ENCODE measurements around the gene WDR49. TPM values are rescaled to one million over a fixed set of nuclear protein-coding genes. Genes with fewer than 3 reads are reported as not detected.

The WDR49 gene
- total RNA-seq, 2 experiments from 2014 or later, result 0.42 to 1.1 TPM

DNA sequence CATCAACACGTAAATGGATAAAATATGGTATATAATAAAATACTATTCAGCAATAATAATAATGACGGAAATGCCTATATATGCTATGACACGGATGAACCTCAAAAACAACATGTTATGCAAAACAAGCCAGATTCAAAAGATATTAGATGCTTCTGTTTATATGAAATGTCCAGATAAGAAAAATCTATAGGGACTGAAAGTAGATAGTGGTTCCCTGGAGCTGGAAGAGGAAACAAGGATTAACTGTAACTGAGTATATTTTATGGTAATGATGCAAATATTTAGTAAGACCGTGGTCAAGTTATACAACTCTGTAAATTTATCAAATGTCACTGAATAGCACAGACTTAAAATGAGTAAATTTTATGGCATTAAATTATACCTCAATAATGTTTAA, 25.8 kb upstream of the WDR49 start:
- DNase-seq, result no peak

DNA sequence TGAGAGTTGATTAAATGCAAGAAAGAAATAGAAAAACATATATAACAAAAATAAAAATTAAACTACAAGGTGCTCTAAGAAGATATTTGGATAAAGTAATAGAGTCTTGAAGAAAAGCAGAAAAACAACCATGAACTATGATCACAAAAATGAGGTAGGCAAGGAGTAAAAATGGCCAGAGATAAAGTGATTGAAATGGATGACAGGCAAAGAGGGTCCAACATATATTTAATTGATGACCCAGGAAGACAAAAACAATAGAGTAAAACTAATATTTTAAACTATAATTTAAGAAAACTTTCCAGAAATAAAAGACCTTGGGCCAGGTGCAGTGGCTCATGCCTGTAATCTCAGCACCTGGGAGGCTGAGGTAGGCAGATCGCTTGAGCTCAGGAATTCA, 22.1 kb upstream of the WDR49 start:
- Mint-ChIP-seq H3K27ac (no peak overlapping the region), H3K36me3 (ENCODE audit: low read depth) (peaks cover 89% of the 10 kb centered on the region), H3K4me3 (no peak overlapping the region), H3K27me3 (no peaks in the 10 kb centered on the region), H3K9me3 (peaks cover 12% of the 10 kb centered on the region), H3K4me1 (ENCODE audit: low read depth) (no peaks in the 10 kb centered on the region)
- peaks cover 48% of the 10 kb centered on the region for H3K36me3 ChIP-seq (ENCODE audit: insufficient read depth, low read length)
- no peak overlapping the region for H3K27ac ChIP-seq (ENCODE audit: low read depth in 1 of 2, low read length in 2 of 2)
- DNase-seq (no peak), ATAC-seq (ENCODE audit: poor library complexity) (no peak)
- TF ChIP-seq CTCF (IDR thresholded peaks at IDR 0.05), result no peak
- no peak overlapping the region for H3K4me3 ChIP-seq (ENCODE audit: low read length)
- ChIA-PET POLR2A (no interaction called here), CTCF (no interaction called here)
- peaks cover 6 to 18% of the 10 kb centered on the region in 2 experiments for H3K9me3 ChIP-seq (ENCODE audit: control insufficient read depth in 1 of 2, insufficient read depth in 1 of 2, low read length in 2 of 2)
- no peaks in the 10 kb centered on the region for H3K4me1 ChIP-seq (ENCODE audit: insufficient read depth, low read length)
- H3K27me3 ChIP-seq (ENCODE audit: control insufficient read depth in 1 of 2, insufficient read depth in 2 of 2, low read length in 2 of 2), result no peaks in the 10 kb centered on the region
- intact Hi-C loops (cut with DNase I, micrococcal nuclease), result no loop called here

More for the DNA sequence above, 25.8 kb upstream of the WDR49 start:
- Histone ChIP-seq H3K4me1 (ENCODE audit: insufficient read depth, low read length) (no peaks in the 10 kb centered on the region), H3K27me3 (ENCODE audit: control insufficient read depth in 1 of 2, insufficient read depth in 2 of 2, low read length in 2 of 2) (no peaks in the 10 kb centered on the region), H3K4me3 (ENCODE audit: low read length) (no peak overlapping the region), H3K36me3 (ENCODE audit: insufficient read depth, low read length) (peaks cover 63% of the 10 kb centered on the region), H3K27ac (ENCODE audit: low read depth in 1 of 2, low read length in 2 of 2) (no peak overlapping the region), H3K9me3 (ENCODE audit: control insufficient read depth in 1 of 2, insufficient read depth in 1 of 2, low read length in 2 of 2) (peaks cover 6 to 18% of the 10 kb centered on the region in 2 experiments)
- intact Hi-C loops (cut with DNase I, micrococcal nuclease), result no loop called here
- Mint-ChIP-seq H3K4me3 (no peak overlapping the region), H3K9me3 (peaks cover 5% of the 10 kb centered on the region), H3K4me1 (ENCODE audit: low read depth) (no peaks in the 10 kb centered on the region), H3K27me3 (no peaks in the 10 kb centered on the region), H3K36me3 (ENCODE audit: low read depth) (peaks cover 96% of the 10 kb centered on the region), H3K27ac (no peak overlapping the region)
- CTCF ChIA-PET, result no interaction called here
- no peak for ATAC-seq (ENCODE audit: poor library complexity)
- no peak for TF ChIP-seq CTCF (IDR thresholded peaks at IDR 0.05)
- POLR2A ChIA-PET, result no interaction called here

DNA sequence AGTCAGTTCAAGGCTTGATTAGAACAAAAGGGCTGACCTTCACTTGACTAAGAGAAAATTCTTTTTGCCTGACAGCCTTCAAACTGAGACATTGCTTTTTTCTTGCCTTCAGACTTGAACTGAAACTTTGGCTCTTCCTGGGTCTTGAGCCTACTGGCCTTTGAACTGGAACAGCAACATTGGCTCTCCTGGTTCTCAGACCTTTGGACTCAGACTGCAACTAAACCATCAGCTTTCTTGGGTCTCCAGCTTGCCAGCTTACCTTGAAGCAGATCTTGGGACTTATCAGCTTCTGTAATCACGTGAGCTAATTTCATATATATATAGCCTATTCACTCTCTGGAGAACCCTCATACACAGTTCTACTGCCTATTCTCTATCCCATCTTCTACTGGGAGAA, 19.5 kb upstream of the WDR49 start:
- POLR2A ChIA-PET, result no interaction called here
- Histone ChIP-seq H3K27me3 (ENCODE audit: control insufficient read depth in 1 of 2, insufficient read depth in 2 of 2, low read length in 2 of 2) (no peaks in the 10 kb centered on the region), H3K4me1 (ENCODE audit: insufficient read depth, low read length) (no peaks in the 10 kb centered on the region), H3K27ac (ENCODE audit: low read depth in 1 of 2, low read length in 2 of 2) (no peak overlapping the region), H3K36me3 (ENCODE audit: insufficient read depth, low read length) (peaks cover 39% of the 10 kb centered on the region), H3K4me3 (ENCODE audit: low read length) (no peak overlapping the region), H3K9me3 (ENCODE audit: control insufficient read depth in 1 of 2, insufficient read depth in 1 of 2, low read length in 2 of 2) (peaks cover 6 to 18% of the 10 kb centered on the region in 2 experiments)
- intact Hi-C loops (cut with DNase I, micrococcal nuclease), result no loop called here
- Mint-ChIP-seq H3K4me1 (ENCODE audit: low read depth) (no peaks in the 10 kb centered on the region), H3K36me3 (ENCODE audit: low read depth) (peaks cover 70% of the 10 kb centered on the region), H3K4me3 (no peak overlapping the region), H3K9me3 (peaks cover 12% of the 10 kb centered on the region), H3K27me3 (no peaks in the 10 kb centered on the region), H3K27ac (no peak overlapping the region)
- DNase-seq, result no peak
- ATAC-seq (ENCODE audit: poor library complexity), result no peak
- CTCF ChIA-PET, result no interaction called here
- no peak for TF ChIP-seq CTCF (IDR thresholded peaks at IDR 0.05)
